Right renal cortex interstitium (tissue), 3 donors: ENCODE measurements around the gene MPND. TPM values are rescaled to one million over a fixed set of nuclear protein-coding genes. Genes with fewer than 3 reads are reported as not detected.

Experiments
- DNase-seq, 3 donors: peaks; one replicate each; pipeline ENCODE4 v3.0.0-alpha.2; 2013; ENCODE audit warnings: low read depth in 3 of 3, low spot score in 2 of 3
- polyA plus RNA-seq, 3 donors: library from polyadenylated mRNA; unstranded; fragments of 120-200 nt; gene quantifications; one replicate each; pipeline ENCODE4 v1.2.1, GENCODE V29; 2013; ENCODE audit not compliant: insufficient read length in 3 of 3

MPND gene, protein sequence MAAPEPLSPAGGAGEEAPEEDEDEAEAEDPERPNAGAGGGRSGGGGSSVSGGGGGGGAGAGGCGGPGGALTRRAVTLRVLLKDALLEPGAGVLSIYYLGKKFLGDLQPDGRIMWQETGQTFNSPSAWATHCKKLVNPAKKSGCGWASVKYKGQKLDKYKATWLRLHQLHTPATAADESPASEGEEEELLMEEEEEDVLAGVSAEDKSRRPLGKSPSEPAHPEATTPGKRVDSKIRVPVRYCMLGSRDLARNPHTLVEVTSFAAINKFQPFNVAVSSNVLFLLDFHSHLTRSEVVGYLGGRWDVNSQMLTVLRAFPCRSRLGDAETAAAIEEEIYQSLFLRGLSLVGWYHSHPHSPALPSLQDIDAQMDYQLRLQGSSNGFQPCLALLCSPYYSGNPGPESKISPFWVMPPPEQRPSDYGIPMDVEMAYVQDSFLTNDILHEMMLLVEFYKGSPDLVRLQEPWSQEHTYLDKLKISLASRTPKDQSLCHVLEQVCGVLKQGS
- 10 to 100 TPM; 21.0 to 24.9 (median 24.4) TPM for polyA plus RNA-seq

DNA sequence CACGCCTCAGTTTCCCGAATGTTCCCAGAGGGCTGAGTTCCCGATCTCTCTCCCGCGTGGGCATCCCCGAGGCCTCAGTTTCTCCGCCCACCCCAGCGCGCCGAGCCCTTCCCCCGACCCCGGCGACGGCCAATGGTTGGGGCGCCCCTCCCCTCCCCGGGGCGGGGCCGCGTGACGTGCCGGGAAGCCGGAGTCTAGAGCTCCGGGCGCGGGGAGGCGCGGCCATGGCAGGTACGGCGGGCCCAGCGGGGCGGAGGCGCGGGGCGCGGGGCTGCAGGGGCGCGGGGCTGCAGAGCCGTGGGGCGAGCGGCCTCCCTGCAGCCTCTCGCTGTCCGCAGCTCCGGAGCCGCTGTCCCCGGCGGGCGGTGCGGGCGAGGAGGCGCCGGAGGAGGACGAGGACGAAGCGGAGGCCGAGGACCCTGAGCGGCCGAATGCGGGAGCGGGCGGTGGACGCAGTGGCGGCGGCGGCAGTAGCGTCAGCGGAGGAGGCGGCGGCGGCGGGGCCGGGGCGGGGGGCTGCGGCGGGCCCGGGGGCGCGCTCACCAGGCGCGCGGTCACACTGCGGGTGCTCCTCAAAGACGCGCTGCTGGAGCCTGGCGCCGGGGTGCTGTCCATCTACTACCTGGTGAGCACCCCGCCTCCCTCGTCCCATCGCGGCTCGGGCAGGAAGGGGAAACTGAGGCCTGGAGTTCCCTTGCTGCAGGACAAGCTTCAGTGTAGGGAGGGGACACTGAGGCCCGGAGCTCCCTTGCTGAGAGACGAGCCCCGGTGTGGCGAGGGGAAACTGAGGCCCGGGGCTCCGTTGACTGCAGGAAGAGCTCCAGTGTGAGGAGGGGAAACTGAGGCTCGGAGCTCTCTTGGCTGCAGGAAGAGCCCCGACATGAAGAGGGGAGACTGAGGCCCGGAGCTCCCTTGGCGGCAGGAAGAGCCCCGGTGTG is at the start of gene MPND:
Gene MPND (plus strand): TSS at position 193 of the 938 bp plus-strand sequence. CDS start 32 bp downstream, at position 225.
- DNase-seq, result peak in 2 of 3 donors; percentile 76 to 84

DNA sequence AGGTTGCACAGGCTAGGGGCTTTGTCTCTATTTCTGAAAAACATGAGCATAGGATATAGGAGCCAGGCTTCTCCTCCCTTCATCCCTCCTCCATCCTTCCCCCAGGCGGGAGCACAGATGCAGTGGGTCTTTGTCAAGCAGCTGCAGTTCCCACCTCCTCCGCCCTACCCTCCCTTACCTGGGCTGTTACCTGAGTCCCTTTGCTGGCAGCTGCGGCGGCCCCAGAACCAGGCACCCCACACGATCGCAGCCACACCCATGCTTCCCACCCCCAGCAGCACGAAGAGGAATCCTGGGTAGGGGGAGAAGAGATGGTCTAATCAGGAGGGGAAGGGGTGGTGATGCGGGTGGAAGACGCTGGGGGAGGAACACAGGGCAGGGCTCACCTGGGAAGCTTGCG is 49.0 kb upstream of the MPND start:
- DNase-seq, result no peak

DNA sequence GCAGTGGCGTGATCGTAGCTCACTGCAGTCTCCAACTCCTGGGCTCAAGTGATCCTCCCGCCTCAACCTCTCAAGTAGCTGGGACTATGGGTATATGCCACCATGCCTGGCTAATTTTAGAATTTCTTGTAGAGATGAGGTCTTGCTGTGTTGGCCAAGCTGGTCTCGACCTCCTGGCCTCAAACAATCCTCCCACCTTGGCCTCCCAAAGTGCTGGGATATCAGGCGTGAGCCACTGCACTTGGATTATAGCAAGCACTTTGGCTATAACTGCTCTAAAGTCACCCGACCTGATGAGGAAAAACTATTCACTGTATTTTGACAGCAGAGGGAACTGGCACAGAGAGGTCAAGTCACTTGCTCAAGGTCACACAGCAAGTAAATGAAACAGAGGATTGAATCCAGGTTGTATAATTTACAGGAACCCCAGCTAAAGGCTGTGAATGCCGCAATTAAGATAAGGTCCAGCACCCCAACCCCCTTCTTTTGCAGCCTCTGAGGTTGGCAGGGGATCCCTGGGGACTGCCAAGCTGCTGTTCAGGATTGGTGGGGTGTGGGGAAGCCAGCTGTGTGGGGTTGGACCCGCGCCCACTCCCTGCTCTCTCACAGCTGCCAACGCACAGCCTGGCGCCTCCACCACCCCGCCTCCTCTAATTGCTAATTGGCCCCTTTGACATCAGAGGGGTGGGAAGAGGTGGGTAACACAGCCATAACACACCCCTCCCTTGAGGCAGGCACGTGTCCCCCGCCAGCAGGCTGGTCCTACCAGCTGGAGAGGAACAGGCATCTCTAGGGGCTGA is 47.2 kb upstream of the MPND start:
- no peak for DNase-seq

DNA sequence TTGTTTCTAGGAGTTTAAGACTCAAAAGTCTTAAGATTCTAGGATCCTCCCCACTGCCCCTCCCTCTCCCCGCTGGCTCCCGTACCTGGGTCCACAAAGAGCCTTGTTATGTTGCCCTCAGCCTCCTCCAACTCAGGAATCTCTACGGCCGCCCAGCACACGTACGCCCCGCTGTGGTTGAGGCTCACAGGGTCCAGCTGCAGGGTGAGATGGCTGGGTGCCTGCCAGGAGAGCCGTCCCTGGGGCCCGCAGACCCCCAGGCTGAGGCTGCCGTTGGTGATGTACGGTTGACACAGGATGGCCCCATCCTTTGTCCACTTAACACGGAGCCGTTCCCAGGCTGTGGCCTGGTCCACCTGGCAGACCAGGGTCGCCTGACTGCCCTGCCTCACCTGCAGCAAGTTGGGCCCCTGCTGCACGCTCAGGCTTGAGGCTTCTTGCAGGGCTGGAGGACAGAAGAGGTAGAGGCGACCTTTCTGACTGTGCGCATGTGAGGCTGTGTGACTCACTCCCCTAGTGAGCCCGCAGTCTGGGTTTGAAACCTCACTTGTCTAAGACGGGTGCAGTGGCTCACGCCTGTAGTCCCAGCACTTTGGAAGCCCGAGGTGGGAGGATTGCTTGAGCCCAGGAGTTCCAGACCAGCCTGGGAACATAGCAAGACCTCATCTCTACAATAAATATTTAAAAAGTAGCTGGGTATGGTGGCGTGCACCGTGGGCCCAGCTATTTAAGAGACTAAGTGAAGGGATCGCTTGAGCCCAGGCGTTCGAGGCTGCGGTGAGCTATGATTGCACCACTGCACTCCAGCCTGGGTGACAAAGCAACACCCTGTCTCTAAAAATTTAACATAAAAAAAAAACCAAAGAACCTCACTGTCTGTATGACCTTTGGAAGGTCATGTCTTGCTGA is 45.2 kb upstream of the MPND start:
- DNase-seq, result no peak

DNA sequence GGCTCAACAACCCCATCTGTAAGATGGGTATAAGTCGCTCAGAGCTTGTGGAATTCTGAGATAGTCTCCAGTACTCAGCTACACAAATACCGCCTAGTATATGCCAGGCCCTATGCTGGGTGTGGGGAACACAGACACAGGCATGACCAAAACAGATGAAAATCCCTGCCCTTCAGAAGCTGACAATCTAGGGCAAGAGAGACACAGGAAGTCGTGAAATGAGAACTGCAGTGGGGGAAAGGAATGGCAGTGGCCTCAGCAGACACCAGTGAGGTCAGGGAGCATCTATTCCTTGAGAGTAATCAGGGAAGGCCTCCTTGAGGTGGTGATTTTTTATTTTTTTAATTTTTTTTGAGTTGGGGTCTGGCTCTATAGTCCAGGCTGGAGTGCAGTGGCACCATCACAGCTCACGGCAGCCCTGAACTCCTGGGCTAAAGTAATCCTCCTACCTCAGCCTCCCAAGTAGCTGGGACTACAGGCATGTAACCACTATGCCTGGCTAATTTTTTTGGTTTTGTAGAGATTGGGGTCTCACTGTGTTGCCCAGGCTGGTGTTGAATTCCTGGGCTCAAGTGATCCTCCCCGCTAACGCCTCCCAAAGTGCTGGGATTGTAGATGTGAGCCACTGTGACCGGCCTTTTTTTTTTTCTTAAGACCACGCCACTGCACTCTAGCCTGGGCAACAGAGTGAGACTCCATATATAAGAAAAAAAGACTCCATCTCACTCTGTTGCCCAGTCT is 44.4 kb upstream of the MPND start:
- no peak for DNase-seq

DNA sequence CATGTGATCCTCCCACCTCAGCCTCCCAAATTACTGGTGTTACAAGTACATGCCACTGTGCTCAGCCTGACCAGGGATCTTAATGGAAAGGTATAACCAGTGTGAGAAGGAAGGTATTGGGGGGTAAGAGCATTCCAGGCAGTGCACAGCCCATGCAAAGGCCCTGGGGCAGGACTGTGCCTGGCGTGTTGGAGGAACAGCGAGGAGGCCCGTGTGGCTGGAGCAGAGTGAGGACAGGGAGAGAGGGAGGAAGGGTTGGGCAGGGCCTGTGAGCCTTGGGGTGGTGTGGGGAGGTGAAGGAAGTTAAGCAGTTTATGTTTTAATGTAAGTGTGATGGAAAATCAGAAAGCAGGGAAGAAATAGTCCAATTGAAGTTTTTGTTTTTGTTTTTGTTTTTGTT is 42.8 kb upstream of the MPND start:
- DNase-seq, result no peak

DNA sequence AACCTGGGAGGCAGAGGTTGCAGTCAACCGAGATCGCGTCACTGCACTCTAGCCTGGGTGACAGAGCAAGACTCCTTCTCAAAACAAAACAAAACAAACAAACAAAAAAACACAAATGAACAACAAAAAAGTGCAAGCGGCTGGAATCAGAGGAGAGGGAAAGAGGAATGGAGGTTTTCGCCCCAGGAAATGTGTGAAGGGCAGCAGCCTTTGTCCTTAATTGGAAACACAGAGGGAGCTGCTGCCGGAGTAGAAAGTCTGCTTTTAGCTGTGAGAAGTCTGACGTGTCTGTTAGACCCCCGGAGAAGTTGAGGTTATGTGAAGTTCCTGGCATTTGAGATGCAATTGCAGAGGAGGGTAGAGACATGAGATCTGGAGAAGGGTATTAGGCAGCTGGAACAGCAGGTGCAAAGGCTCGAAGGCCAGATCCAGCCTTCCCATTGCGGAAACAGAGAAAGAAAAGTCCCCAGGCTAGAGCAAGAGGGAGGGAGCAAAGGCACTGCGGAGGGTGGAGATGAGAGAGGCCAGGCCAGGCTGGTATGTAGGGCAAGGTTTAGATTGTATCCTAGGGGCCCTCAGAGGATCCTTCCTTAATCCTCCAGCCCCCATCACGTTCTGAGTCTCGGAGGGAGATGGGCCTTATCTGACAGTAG is 41.6 kb upstream of the MPND start:
- no peak for DNase-seq

DNA sequence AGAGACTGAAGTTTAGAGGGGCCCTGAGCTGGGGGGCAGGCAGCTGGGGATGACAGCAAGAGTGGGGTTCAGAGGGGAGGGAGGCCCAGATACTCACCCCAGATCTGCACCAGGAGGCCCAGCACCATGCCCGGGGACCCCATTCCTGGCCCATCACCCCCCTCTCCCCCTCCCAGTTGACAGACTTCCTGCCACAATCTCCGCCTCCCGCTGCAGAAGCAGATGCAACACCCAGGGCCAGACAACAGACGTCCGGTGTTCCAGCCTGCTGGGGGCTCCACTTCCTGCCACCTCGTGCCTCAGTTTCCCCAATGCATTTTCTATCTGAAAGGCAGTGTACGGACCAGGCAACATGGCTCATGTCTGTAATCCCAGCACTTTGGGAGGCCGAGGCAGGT is 41.1 kb upstream of the MPND start, which contains the start of gene TMIGD2:
Gene TMIGD2 (minus strand): TSS at position 147 of the 398 bp plus-strand sequence. CDS start 4 bp downstream, at position 143.
- DNase-seq, result no peak

DNA sequence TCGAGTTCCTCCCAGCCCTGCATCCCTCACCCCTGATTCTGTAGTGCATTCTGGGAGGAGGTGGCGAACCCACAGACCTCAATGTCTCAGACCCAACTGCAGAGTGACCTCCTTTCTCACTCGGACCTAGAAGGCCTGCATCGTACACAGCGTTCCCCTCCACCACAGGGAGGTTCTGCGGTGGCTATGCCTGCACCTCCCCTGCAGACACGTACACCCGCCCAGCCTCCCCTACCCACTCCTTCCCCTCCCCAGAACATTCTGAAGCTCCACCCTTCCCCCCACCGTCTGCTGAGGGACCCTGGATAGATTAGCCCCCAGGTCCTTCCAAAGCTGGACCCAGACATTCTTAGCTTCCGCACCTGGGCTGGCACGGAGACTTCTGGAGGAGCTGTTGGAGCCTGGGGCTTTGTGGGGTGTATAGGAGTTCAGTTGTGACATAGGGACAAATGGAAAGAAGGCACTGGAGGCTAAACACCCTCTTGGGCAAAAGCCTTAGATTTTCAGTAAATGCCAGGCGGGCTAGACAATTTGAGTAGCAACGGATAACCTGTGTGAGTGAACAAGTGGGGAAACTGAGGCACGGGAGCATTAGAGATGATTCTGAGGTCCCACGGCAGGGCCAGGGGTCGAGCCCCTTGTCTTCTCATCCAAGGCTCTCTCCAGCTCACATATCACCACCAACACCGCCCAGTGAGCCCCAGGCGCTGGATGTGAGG is 39.4 kb upstream of the MPND start:
- DNase-seq, result no peak

DNA sequence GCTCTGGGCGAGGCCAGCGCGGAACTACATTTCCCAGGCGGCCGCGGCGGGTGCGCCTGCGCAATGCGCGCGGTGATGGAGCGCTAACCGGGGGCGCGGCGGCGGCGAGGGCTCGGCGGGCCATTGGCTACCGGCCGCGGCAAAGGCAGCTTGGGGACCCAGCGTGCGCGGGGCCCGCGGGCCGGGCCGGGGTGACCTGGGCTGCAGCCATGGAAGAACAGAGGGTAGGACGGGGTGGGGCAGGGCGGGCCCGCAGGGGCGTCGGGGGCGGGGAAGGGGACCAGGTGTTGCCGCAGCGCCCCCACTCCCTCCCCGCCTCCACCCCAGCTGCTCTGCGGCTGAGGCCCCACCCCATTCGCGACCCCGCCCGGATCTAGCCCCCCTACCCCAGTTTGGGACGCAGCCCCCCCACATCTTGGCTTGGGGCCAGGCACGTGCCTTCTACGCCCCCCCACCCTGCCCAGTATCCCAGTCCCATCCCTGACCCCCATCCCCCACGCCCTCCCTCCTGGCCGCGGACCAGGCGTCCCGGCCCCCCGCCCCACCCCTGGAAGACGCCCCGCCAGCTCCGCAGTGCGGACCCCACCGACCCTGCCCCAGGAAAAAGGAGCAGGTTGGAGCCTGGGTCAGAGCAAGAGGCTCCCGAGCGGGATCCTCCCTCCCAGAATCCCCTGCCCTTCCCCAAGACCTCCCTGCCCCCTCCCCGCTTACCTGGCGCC is 38.7 kb upstream of the MPND start, which contains the start of gene FSD1:
Gene FSD1 (plus strand): TSS at position 61 of the 719 bp plus-strand sequence. CDS start 149 bp downstream, at position 210.
- DNase-seq, result no peak

DNA sequence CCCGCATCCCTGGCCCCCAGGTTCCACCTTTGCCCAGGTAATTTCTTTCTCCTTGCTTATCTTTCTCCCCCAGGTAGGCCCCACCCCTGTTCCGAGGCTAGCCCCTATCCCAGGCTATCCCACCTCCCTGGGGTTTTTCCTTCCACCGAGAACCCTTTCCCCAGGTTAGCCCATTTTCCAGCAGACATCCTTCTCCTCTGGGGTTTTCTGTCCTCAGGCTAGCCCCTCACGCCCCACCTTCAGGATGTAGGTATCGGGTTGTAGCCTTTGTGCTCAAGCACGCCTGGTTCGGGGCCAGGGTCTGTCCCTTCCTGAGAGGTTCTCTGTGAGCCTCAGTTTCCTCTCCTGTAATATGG is 38.1 kb upstream of the MPND start:
- no peak for DNase-seq

DNA sequence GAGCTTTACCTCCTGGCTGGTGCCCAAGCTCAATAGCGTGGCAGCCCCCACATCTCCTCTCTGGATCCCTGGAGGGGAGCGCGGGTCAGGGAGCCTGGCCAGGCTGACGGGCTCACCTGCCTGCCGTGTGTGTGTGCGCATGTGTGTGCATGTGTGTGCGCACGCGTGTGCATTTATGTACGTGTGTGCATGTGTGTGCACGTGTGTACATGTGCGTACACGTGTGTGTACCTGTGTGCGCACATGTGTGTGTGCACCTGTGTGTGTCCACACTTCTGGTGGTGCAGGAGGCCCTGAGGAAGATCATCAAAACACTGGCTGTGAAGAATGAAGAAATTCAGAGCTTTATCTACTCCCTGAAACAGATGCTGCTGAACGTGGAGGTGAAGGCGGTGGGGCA is 37.7 kb upstream of the MPND start:
- no peak for DNase-seq

DNA sequence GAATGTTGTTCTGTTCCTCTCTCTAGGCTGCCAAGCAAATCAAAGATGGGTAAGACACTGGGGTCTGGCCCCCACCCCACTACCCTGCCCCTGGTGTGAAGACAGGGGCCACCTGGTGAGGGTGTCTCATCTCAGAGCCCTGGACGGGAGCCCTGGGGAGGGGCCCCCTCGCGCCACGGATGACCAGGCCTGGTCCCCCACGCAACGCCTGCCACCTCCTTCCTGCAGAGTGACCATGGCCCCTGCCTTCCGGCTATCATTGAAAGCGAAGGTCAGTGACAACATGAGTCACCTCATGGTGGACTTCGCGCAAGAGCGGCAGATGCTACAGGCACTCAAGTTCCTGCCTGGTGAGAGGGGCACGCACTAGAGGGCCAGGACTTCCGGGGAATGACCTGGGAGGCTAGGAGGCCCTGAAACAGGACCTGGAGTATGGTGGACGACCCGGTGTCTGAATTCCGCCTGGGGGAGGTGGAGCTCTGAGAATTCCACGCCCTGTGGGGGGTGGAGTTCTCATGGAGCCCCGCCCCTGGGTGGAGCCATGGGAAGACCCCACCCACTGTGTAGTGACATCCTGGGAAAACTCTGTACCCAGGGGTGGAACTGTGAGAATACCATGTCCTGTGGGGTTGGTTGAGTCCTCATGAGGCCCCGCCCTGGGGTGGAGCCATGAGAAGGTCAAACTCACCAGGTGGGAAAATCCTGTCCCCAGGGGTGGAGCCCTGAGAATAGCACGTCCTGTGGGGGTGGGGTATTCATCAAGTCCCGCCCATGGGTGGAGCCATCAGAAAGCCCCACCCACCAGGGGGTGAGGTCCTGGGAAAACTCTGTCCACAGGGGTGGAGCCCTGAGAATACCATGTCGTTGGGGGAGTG is 32.9 kb upstream of the MPND start:
- DNase-seq, result no peak

DNA sequence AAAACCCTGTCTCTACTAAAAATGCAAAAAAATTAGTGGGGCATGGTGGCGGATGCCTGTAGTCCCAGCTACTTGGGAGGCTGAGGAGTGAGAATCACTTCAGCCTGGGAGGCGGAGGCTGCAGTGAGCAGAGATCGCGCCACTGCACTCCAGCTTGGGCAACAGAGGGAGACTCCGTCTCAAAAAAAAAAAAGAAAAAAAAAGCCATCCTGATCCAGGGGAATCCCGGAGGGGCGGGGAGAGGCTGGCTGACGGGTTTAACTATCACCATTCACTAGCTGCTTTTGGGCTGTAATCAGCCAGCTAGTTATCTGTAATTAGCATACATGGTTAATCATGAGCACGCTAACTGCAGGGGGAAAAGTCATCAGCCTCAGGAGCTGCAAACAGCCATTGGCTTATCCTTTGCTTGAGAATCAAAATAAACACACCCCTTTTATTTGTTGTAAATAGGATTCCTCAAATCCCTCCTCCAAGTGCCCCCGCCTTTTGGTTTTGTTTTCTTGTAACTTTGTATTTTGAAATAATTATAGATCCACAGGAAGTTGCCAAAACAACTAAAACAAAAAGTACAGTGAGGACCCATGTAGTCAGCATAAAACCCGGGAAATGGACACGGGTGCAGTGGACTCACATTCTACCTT is 29.4 kb upstream of the MPND start:
- no peak for DNase-seq

DNA sequence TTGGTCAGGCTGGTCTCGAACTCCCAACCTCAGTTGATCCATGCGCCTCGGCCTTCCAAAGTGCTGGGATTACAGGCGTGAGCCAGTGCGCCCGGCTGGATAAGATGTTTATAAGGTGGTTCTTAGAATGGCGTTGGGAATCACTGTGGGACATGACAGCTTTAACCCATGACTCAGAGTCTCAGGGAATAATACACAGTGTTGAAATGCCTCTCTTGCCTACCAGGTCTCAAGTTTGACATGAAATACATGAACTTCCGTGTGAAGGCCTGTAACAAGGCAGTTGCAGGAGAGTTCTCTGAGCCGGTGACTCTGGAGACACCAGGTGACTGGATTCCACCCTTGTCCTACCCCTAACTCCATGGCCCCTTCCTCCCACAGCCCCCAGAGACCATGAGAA is 26.4 kb upstream of the MPND start:
- no peak for DNase-seq
